SK-MEL-5 (cell line): Measurements from ENCODE around the gene ADAM11. TPM values are rescaled to one million over a fixed set of nuclear protein-coding genes. Genes with fewer than 3 reads are reported as not detected.
"Not testable (repeated sequence)": the region's sequence is repeated elsewhere in the genome, so short reads cannot be mapped to it uniquely, and the experiment has no call there.

Experiments
- DNase-seq: peaks from one replicate; pipeline ENCODE4 v3.0.0-alpha.2; 2016; ENCODE audit warnings: low read depth, low spot score
- in situ Hi-C: cut with HindIII; loops from 2 replicates; pipeline ENCODE4 v1.10.0; 2016; ENCODE audit warnings: low sequenced_read_pairs, high pct_unique_total_duplicates, low pct_unique_long_range_greater_than_20kb
- total RNA-seq: library from RNA; depleted of rRNA; stranded (reverse); fragments of >200 nt; shearing (Covaris generic); gene quantifications from 2 replicates; pipeline ENCODE4 v1.2.3, GENCODE V29; 2014

The ADAM11 gene
- total RNA-seq, 1 experiment from 2014 or later: 7.6 TPM

DNA sequence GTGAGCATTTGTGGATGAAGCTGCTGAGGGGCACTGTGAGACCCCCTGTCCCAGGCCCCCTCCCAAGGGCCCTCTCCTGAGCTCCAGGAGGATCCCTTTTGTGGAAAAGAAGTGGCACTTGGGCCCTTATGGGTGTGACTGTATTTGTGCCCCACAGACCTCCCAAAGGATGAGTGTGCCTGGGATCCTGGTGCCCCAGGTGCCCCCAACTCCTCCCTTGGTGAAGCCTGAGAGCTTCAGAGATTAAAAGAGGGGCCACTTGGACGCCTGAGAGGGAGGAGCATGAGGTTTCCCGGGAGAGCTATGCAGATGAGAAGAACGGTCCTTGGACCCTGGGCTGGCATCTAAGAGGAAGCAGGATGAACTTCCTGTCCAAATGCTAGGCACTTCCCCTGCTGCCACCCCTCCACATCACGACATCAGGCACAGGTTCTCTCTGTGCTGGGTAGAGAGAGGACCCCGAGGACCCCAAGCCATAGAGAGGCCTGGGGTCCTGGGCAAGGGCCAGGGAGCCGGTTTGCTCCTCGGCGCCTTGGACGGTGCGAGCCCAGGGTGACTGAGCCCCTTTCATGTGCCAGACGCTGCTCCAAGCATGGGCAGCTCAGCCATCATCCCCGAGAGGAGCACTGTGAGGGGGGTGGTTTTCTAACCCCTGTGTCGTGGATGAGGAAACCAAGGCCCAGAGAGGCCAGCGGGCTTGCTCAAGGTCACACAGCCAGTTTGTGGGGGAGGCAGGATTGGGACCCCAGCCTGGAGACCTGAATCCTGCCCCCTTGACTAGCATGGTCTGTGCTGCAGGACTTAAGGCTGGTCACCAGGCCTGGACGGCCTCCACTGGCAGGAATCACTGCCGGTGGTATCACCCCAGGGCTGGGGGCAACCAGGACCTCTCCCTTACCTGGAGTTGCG, 5.6 kb upstream of the ADAM11 start:
- DNase-seq: no peak
- in situ Hi-C loops: no loop called here

DNA sequence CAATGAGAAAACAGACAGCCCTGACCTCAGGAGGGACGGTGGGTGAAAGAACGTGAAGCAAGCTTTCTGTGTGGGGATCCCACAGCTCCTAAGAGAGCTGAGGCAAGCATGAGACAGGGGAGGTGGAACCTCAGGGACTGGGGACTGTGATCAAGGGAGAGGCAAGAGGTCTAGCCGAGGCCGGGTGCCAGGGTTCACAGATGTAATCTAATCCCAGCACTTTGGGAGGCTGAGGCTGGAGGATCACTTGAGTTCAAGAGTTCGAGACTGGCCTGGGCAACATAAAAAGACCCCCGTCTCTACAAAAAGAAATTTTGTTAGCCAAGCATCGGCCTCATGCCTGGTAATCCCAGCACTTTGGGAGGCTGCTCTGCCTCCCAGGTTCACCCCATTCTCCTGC, 4.5 kb upstream of the ADAM11 start:
- DNase-seq: no peak
- in situ Hi-C loops: no loop called here

DNA sequence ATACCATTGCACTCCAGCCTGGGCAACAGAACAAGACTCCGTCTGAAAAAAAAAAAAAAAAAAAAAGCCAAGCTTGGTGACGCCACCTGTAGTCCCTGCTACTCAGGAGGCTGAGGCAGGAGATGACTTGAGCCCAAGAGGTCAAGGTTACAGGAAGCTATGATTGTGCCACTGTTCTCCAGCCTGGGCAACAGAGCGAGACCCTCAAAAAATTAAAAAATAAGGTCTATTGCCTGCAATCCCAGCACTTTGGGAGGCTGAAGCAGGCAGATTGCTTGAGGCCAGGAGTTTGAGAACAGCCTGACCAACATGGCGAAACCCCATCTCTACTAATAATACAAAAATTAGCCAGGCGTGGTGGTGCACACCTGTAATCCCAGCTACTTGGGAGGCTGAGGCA, 3.6 kb upstream of the ADAM11 start:
- DNase-seq, in situ Hi-C loops: not testable (repeated sequence)

- no peak for DNase-seq
- in situ Hi-C loops: no loop called here
Measured at GRCh38 chr17:44757045-44757917, 1.5 kb upstream of the ADAM11 start.

DNA sequence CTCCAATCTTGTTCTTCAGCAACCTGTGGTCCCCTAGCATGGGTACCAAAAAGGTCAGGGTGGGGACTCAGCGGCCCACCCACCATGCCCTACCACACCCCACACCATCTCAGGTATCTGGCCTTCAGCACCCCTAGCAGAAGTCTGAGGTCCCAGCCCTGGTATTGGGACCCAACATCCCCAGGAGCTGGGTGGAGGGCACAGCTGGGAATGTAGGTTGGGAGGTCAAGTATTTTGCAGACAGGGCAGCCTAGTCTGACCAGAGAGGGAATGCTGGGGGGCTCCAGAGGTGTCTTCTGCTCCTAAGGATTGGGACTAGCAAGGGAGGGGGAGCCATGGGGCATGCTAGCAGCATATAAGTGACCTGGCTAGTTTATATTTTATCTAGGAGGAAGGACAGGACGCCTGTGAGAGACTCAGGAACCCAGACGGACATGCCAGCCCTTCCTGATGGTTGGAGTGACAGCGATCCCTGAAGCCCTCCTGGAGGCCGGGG, 822 bp upstream of the ADAM11 start:
- in situ Hi-C loops: no loop called here
- DNase-seq: no peak

DNA sequence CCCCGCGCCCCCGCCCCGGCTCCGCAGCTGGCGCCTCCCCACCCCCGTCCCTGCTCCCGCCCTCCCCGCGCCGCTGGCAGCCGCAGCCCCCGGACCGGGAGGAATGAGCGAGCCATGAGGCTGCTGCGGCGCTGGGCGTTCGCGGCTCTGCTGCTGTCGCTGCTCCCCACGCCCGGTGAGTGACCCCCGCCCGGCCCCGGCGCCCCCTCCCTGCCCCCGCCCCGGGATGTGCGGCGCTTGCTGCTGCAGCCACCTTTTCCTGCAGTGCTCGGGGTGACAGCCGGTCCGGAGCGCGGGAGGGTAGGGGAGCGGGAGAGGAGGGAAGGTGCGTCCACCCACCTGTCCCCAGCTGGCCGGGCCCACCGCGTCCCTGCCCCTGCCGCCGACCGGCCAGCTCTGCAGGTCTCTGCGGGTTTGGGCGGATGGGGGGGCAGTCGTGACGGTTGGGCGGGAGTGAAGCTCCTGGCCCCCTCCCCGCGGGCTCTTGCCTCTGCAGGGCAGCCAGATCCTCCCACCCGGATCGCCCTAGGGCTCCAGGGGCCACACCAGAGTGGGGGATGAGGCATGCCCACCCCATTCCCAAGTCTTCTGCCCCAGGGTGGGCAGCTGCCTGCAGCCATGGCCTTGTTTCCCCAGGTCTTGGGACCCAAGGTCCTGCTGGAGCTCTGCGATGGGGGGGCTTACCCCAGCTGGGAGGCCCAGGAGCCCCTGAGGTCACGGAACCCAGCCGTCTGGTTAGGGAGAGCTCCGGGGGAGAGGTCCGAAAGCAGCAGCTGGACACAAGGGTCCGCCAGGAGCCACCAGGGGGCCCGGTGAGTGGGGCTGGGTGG, 513 bp downstream of the ADAM11 start:
- in situ Hi-C loops: no loop called here
- no peak for DNase-seq

GRCh38 chr17:44759916-44760243, 1.1 kb downstream of the ADAM11 start:
- in situ Hi-C loops: no loop called here

GRCh38 chr17:44760474-44761308, 1.9 kb downstream of the ADAM11 start:
- no peak for DNase-seq
- in situ Hi-C loops: no loop called here

More at GRCh38 chr17:44759916-44760243, 1.1 kb downstream of the ADAM11 start:
- DNase-seq: no peak

DNA sequence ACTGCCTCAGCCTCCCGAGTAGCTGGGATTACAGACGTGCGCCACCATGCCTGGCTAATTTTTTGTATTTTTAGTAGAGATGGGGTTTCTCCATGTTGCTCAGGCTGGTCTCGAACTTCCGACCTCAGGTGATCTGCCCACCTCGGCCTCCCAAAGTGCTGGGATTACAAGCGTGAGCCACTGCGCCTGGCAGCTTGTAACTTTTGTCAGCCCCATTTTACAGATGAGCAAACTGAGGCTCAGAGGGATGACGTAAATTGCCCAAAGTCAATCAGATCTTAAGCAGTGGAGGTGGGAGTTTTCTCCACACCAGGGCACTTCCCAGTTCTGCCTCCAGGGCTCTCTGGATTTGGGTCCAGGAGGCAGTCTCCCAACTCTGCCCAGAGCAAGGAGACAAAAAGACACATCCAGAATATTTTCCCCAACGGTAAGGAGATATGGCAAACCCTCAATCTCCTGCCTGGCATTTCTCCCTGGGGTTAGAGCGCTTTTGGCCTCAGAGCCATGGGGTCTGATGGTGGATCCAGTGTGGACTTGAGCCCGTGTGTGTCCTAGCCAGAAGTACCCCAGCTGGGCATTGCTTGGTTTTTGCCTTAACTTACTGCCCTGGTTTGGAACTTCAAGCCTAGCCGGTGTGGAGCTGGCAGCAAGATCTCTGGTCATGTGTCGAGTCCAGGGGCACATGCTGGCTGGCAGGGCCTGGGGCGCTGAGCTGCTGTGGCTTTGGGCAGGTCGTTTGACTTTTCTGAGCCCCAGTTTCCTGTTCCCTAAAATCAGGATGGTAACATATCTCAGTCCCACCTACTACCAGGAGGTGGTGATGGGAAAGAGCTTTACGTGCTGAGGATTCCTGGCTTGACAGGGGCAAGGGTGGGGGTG, 3.4 kb downstream of the ADAM11 start:
- in situ Hi-C loops: no loop called here
- DNase-seq: no peak

DNA sequence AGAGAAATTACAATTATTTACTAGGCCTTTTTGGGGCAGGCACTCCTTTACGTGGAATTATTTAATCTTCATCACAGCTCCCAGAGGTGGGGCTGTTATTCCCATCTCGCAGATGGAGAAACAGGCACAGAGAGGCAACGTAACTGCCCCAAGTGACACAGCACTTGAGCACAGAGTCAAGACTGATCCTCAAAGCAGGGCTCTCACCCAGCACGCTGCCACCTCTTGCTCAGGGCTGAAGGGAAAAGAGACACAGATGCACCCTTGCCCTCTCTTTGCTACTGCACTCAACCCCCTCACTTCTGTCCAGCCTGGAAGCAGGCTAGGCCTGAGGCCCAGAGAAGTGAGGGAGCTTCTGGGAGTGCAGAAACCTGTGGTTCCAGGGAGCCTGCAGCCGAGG, 4.4 kb downstream of the ADAM11 start:
- DNase-seq: no peak
- in situ Hi-C loops: no loop called here

DNA sequence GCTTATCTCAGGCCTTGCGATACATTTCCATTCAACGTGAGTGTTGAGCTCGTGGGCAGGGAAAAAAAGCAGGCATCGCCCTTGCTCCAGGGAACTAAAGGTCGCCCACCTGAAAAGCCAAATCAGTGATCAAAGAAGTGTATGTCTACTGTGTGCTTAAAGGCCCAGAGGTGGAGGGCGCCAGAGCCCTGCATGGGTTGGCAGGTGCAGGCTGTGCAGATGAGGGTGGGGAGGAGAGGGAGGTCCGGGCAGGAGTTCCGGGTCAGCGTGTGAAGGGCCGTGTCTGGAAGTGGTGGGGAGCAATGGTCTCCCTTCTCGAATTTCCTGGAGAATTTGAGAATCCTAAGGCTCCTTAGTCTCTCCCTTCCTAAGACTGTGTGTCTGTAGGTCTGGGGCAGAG, 7.2 kb downstream of the ADAM11 start:
- in situ Hi-C loops: no loop called here

DNA sequence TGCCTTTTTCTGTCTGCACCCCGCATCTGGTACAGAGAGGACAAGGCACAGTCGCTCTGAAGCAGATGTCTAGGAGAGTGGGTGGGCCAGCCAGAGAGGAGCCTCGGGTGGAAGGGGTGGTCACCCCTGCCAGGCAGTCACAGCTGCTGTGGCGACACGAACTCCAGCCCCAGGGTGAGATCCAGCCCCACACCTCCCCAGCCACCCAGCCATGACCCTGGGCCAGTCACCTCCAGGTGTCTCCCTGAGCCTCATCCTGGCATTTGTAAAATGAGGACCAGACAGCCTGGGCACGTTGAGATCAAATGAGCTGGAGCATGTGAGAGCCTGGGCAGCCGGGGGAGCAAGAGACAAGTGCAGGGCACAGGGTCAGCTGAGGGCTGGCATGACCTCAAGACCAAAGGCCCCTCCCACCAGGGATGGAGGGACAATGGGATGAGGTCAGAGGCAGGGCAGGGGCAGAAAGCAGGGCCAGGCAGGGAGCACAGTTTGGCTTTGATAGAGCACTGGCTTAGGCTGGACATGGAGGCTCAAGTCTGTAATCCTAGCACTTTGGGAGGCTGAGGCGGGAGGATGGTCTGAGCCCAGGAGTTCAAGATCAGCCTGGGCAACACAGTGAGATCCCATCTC, 7.7 kb downstream of the ADAM11 start:
- DNase-seq: peak; percentile 53
- in situ Hi-C loops: no loop called here

More for the DNA sequence above, 7.2 kb downstream of the ADAM11 start:
- DNase-seq: no peak

GRCh38 chr17:44767493-44767892, 8.7 kb downstream of the ADAM11 start:
- in situ Hi-C loops: no loop called here
- no peak for DNase-seq

GRCh38 chr17:44768505-44769142, 9.8 kb downstream of the ADAM11 start:
- no peak for DNase-seq
- in situ Hi-C loops: no loop called here

- no peak for DNase-seq
- in situ Hi-C loops: no loop called here
Measured at GRCh38 chr17:44769230-44769629, 10.4 kb downstream of the ADAM11 start.
